ENCODE results near the gene HSBP1L1. TPM values are rescaled to one million over a fixed set of nuclear protein-coding genes. Genes with fewer than 3 reads are reported as not detected.

HSBP1L1 gene
- total RNA-seq, 1 experiment from 2014 or later: not detected

- Histone ChIP-seq H4K8ac (replicated peaks; ENCODE audit: insufficient read length, low read depth, low read length) (no peak overlapping the region), H3K79me1 (ENCODE audit: insufficient read depth, low read depth, low read length, poor library complexity, severe bottlenecking) (no peaks in the 10 kb centered on the region), H2BK12ac (ENCODE audit: insufficient read length, low read depth, low read length) (no peak overlapping the region), H3K23ac (ENCODE audit: insufficient read length, low read depth, low read length) (no peak overlapping the region), H3K79me2 (ENCODE audit: insufficient read depth, low read length) (no peaks in the 10 kb centered on the region), H2AK5ac (ENCODE audit: insufficient read length, low read length) (no peak overlapping the region), H3K27ac (ENCODE audit: insufficient read length, low read depth, low read length) (no peak overlapping the region), H3K9me3 (ENCODE audit: control insufficient read depth, low read depth, low read length) (no peaks in the 10 kb centered on the region), H3K23me2 (ENCODE audit: insufficient read length, low read depth, low read length, poor library complexity, severe bottlenecking) (no peaks in the 10 kb centered on the region), H3K18ac (ENCODE audit: insufficient read length, low read depth, low read length) (no peak overlapping the region), H3K56ac (ENCODE audit: insufficient read length, low read depth, low read length) (no peak overlapping the region), H2BK120ac (ENCODE audit: low read depth, low read length, poor library complexity, severe bottlenecking) (no peak overlapping the region), H3K27me3 (ENCODE audit: insufficient read depth, low read length) (no peaks in the 10 kb centered on the region), H2AFZ (ENCODE audit: low read length) (no peak overlapping the region), H3K4ac (ENCODE audit: low read depth, low read length) (no peak overlapping the region), H4K20me1 (ENCODE audit: control insufficient read depth, insufficient read depth, insufficient read length) (no peaks in the 10 kb centered on the region), H3K4me1 (ENCODE audit: insufficient read depth, low read length) (no peaks in the 10 kb centered on the region), H2BK5ac (ENCODE audit: insufficient read length, low read length) (no peak overlapping the region), H3K4me2 (ENCODE audit: insufficient read depth, insufficient read length, low read length) (no peak overlapping the region), H3T11ph (ENCODE audit: low read length) (no peak overlapping the region), H2BK15ac (ENCODE audit: low read depth, low read length) (no peak overlapping the region), H4K5ac (ENCODE audit: insufficient read length, low read depth, low read length) (no peak overlapping the region), H4K91ac (ENCODE audit: insufficient read length, low read depth, low read length) (no peak overlapping the region), H2BK20ac (ENCODE audit: low read depth, low read length, poor library complexity, severe bottlenecking) (no peak overlapping the region), H3K9ac (ENCODE audit: extremely low read depth, insufficient read length, low read length) (no peak overlapping the region), H3K14ac (ENCODE audit: insufficient read depth, low read length) (no peak overlapping the region; the same call in 1 of the 2 replicates)
- WGBS (ENCODE audit: extremely low coverage, insufficient read length, low lambda C conversion rate): no CpG with 5 or more reads among the region's 25 CpGs
- no peak for DNase-seq
- peaks cover 2% of the 10 kb centered on the region; the same call in 1 of the 2 replicates for H3K27me3 Mint-ChIP-seq (ENCODE audit: low read depth)
- peaks cover 7 to 10% of the 10 kb centered on the region in 2 experiments; a peak in 3 of 5 replicates for H3K9me3 Mint-ChIP-seq
- TF ChIP-seq, protein P1, sequence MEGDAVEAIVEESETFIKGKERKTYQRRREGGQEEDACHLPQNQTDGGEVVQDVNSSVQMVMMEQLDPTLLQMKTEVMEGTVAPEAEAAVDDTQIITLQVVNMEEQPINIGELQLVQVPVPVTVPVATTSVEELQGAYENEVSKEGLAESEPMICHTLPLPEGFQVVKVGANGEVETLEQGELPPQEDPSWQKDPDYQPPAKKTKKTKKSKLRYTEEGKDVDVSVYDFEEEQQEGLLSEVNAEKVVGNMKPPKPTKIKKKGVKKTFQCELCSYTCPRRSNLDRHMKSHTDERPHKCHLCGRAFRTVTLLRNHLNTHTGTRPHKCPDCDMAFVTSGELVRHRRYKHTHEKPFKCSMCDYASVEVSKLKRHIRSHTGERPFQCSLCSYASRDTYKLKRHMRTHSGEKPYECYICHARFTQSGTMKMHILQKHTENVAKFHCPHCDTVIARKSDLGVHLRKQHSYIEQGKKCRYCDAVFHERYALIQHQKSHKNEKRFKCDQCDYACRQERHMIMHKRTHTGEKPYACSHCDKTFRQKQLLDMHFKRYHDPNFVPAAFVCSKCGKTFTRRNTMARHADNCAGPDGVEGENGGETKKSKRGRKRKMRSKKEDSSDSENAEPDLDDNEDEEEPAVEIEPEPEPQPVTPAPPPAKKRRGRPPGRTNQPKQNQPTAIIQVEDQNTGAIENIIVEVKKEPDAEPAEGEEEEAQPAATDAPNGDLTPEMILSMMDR (conservative IDR thresholded peaks at IDR 0.05): no peak
- no peak overlapping the region; a peak in 1 of 5 replicates for H3K4me3 Mint-ChIP-seq
- H3K27ac Mint-ChIP-seq: no peak overlapping the region
- H3K36me3 Mint-ChIP-seq (ENCODE audit: insufficient read depth in 1 of 3, low read depth in 3 of 3): peaks cover 2 to 16% (median 8%) of the 10 kb centered on the region in 3 experiments; a peak in 5 of 7 replicates
- H3K4me1 Mint-ChIP-seq: peaks cover 4 to 9% of the 10 kb centered on the region in 2 experiments; a peak in 3 of 4 replicates
Observed at GRCh38 chr18:79917853-79918614, 46.4 kb upstream of the HSBP1L1 start.
